Measurements from ENCODE around the gene B4GALT3. TPM values are rescaled to one million over a fixed set of nuclear protein-coding genes. Genes with fewer than 3 reads are reported as not detected.

B4GALT3 gene
- total RNA-seq, 4 donors from 2014 or later = 1.0 to 23.9 (median 19.9) TPM

GRCh38 chr1:161140755-161141400, 36.4 kb downstream of the B4GALT3 start:
- TF ChIP-seq CTCF (IDR thresholded peaks at IDR 0.05) (no peak), POLR2A (IDR thresholded peaks at IDR 0.05) (no peak)
- H3K27me3 ChIP-seq = no peaks in the 10 kb centered on the region
- H3K36me3 ChIP-seq = no peaks in the 10 kb centered on the region
- H3K4me3 ChIP-seq = no peak overlapping the region
- DNase-seq = no peak
- no peaks in the 10 kb centered on the region for H3K4me1 ChIP-seq
- intact Hi-C loops (cut with DNase I; ENCODE audit: low total_unique reads) = no loop called here
- H3K27ac ChIP-seq = no peak overlapping the region
- no peaks in the 10 kb centered on the region for H3K9me3 ChIP-seq

GRCh38 chr1:161139766-161140165, 37.5 kb downstream of the B4GALT3 start:
- Histone ChIP-seq H3K4me1 (no peaks in the 10 kb centered on the region), H3K27me3 (no peaks in the 10 kb centered on the region), H3K27ac (no peak overlapping the region), H3K36me3 (no peaks in the 10 kb centered on the region), H3K4me3 (no peak overlapping the region), H3K9me3 (no peaks in the 10 kb centered on the region)
- intact Hi-C loops (cut with DNase I; ENCODE audit: low total_unique reads) = no loop called here
- TF ChIP-seq POLR2A (IDR thresholded peaks at IDR 0.05) (no peak), CTCF (IDR thresholded peaks at IDR 0.05) (peak in 3 of 4 experiments; percentile 18 to 31 (median 23))
- DNase-seq = no peak

DNA sequence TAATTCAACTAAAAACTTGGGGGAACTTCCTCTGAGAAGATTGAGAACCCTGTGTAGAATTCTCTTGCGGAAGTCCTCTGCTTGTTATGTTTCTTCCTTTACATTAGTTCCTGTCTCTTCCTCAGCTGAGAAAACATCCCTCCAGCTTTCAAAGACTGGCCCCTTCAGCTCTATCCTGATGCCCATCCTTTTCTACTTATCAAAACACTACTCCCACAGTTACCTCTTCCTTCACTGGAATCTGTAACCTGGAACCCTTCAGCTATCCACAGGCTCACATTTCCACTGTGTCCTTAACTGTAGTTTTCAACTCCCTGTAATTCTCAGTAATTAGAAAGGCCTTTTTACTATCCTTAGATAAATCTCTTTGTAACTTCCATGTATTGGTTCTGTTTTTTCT, 38.9 kb downstream of the B4GALT3 start:
- H3K4me3 ChIP-seq = no peak overlapping the region
- TF ChIP-seq CTCF (IDR thresholded peaks at IDR 0.05) (no peak), POLR2A (IDR thresholded peaks at IDR 0.05) (no peak)
- H3K4me1 ChIP-seq = peaks cover 0 to 3% of the 10 kb centered on the region in 2 donors
- no peaks in the 10 kb centered on the region for H3K36me3 ChIP-seq
- no peaks in the 10 kb centered on the region for H3K27me3 ChIP-seq
- no peak for DNase-seq
- H3K27ac ChIP-seq = no peak overlapping the region
- no peaks in the 10 kb centered on the region for H3K9me3 ChIP-seq
- intact Hi-C loops (cut with DNase I; ENCODE audit: low total_unique reads) = no loop called here

- no peak for TF ChIP-seq POLR2A (IDR thresholded peaks at IDR 0.05)
- TF ChIP-seq CTCF (IDR thresholded peaks at IDR 0.05) = no peak
- Histone ChIP-seq H3K27ac (no peak overlapping the region), H3K4me1 (peaks cover 0 to 3% of the 10 kb centered on the region in 2 donors), H3K27me3 (no peaks in the 10 kb centered on the region), H3K9me3 (no peaks in the 10 kb centered on the region), H3K4me3 (no peak overlapping the region), H3K36me3 (no peaks in the 10 kb centered on the region)
- intact Hi-C loops (cut with DNase I; ENCODE audit: low total_unique reads) = no loop called here
- DNase-seq = no peak
Observed at GRCh38 chr1:161137881-161138280, 39.4 kb downstream of the B4GALT3 start.

- DNase-seq = no peak
- Histone ChIP-seq H3K4me3 (peak overlapping the region; percentile 87 to 89), H3K27me3 (no peaks in the 10 kb centered on the region), H3K4me1 (peaks cover 0 to 3% of the 10 kb centered on the region in 2 donors), H3K27ac (peak overlapping the region; percentile 97 to 99), H3K36me3 (no peaks in the 10 kb centered on the region), H3K9me3 (no peaks in the 10 kb centered on the region)
- intact Hi-C loops (cut with DNase I; ENCODE audit: low total_unique reads) = no loop called here
- no peak for TF ChIP-seq CTCF (IDR thresholded peaks at IDR 0.05)
- no peak for TF ChIP-seq POLR2A (IDR thresholded peaks at IDR 0.05)
Observed at GRCh38 chr1:161133220-161133740, 44.0 kb downstream of the B4GALT3 start.

Data from uterus (tissue), 4 donors.